NCI-H2107 treated with DMSO at 0.1 percent for 48 hours (cell line): Measurements from ENCODE around the gene PSG5.
"Not testable (repeated sequence)": the region's sequence is repeated elsewhere in the genome, so short reads cannot be mapped to it uniquely, and the experiment has no call there.

Source experiments
- DNase-seq: peaks from one replicate; lab custom pipeline; 2025; ENCODE audit not compliant: unreplicated experiment; lab: John Stamatoyannopoulos, UW

The PSG5 gene

DNA sequence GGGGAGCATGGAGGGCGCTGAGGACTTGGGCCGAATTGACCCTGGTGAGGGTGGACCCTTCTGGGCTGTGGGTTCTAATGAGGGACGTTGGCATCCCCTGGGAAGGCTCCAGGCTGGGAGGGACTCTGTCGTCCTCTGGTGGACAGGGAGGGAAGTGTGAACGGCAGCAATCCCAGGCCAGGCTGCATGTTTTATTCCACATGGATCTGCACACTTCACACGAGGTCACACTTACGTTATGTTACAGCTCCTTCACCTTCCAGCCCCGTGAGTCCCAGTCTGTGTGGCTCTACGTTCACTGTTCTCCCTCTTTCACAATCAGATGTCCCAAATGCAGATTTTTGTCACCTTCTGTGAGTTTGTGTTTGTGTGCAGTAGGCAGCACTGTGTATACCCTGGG lies 1.8 kb upstream of the PSG5 start:
- DNase-seq = not testable (repeated sequence)

DNA sequence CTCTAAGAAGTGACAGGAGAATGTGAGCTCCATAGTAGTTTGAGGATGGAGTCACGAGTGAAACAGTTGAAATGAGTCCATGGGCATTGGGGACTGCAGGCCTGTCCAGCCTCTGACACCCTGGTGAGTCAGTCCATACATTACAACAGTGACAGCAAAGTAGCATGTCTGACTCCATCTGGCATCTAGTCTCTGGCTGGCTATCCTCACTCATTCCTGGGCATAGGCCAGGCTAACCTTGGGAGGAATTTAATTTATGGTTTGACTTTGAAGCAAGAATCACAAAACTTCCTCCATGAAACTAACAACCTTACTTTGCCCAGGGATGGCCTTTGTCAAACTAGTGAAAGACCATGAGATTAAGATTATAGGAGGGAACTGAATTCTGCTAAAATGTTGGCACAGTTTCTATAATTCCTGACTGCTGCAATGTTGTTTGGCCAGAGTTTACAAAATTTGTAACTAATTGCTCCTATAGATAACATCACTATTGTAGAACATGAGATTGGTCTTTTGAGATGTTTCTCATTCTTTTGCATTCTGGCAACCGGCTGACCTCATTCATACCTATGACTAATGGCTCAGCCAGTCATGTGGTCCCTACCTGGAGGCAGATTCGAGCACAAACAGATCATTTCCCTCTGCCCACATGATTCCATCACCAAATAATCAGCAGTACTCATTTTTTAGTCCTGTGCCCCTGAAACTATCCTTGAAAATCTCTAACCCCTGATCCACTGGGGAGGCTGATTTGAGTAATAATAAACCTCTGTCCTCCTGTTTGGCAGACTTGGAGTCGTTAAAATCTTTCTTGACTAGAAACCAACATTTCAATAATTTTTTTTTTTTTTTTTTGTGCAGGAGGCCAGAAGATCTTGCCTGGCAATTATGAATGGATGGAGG lies 4.2 kb downstream of the PSG5 start:
- not testable (repeated sequence) for DNase-seq

DNA sequence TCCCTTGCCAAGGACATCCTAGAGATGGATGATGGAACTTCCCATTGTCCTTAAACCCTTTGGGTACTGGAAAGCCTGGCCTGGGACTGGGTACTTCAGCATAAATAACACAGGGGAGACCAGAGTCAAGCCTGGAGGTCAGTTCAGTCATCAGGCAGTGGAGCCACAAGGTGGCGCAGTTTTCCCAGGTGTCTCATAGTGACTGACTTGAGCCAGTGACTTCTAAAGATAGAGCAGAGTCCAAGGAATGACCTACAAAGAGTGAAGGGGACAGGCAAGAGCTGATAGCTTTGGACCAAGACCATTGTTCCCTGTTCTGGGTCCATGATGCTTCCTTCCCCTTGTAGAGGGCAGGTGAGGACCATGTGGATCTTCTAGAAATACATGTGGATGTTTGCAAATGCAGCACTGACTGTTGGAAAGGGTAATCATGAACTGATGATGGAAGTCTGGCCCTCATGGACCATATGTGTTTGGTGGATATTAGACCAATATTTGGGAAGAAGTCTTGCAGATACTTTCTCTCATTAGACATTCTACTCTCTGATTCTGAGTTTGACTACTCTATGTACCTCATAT lies 6.7 kb downstream of the PSG5 start:
- not testable (repeated sequence) for DNase-seq

DNA sequence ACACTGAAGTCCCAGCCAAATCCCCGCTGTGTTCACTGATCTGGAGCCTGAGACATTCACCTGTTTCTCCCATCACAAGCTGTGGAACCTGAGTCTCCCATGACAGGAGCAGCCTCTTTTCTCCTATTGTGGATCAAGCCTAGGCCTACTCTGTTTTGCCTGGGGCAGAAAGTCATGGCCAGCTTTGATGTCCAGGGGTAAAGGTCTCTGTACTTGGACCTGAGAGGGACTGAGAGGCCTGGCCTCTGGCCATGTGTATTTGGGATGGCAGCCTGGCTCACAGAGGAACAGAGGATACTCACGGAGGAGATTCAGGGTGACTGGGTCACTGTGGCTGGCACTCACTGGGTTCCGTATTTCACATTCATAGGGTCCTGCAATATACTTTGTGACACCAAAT lies 7.8 kb downstream of the PSG5 start:
- DNase-seq = not testable (repeated sequence)

DNA sequence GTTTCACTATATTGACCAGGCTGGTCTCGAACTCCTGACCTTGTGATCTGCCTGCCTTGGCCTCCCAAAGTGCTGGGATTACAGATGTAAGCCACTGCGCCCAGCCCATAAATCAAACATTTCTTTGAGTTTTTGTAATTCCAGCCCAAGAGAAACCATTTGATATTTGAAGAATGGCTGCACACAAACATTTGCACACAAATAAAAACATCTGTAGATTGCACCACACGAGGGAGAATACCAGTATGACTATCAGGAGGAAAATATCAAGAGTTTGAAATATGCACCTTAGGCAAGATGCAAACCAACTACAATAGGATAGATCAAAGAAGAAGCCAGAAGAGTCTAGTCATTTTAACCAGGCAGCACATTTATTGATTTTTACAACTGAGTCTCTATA lies 20.4 kb downstream of the PSG5 start:
- DNase-seq = not testable (repeated sequence)

DNA sequence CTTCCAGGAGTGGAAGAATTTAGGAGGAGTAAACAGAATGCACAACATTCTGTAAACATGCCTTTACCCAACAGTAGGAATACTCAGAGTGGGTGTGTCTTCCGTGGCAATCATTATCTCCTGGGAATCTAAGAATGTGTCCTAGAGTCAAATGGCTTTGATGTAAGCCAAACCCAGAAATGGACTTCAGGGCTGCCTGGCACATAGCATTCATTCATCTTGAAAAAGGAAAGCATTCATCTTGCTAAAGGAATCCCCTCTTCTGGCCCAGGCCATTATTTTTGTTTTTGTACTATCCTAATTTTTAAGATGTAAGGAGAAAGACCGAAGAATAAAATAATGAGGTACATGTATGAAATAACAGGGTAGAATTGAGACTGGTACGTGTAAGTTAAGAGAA lies 23.2 kb downstream of the PSG5 start:
- not testable (repeated sequence) for DNase-seq

DNA sequence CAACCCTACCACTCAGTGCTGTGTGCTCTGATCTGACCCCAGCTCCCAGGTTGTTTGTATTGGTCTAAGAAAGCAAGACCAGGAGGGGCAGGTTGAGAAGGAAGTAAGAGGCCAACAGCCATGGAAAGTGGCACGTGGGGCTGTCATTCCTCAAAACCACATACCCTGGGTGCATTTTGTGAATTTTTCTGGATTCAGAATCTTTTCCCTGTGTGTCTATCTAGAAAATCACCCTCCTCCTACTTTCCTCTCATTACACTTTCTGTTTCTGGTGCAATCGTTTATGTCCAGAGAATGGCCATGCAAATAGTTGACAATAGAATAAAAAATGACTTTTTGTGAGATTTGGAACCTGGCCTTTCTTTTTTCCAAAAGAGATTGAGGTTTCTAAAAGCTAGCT lies 24.1 kb downstream of the PSG5 start:
- not testable (repeated sequence) for DNase-seq

DNA sequence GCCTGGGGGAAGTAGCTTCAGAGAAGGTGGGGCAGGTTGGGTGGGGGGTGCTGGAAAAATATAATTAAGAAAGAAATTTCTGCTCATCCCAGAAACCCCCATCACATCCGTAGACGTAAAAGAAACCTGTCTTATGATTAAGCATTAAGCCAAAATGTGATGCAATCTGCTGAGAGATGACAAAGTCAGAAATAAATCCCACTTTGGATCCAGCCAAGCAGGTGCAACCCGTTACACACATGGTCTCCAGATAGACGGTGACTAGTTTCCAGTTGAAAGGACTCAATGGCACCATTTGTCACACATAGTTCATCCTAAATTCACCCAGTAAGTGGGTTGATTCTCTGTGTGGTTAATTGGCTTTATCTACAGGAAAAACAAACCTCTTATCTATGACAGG lies 34.1 kb downstream of the PSG5 start:
- no peak for DNase-seq

DNA sequence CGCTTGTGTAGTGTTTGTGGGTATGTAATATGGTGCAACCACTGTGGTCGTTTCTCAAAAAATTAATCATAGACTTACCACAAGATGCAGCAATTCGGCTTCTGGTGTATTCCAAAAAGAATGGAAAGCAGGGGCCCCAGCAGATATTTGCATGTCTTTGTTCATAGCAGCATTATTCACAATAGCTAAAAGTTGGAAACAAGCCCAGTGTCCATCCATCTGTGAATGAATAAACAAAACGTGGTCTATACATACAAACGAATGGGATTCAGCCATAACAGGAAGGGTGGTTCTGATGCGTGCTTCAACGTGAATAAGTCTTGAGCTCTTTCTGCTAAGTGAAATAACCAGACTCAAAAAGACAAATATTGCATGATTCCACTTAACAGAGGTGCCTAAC lies 36.5 kb downstream of the PSG5 start:
- not testable (repeated sequence) for DNase-seq

DNA sequence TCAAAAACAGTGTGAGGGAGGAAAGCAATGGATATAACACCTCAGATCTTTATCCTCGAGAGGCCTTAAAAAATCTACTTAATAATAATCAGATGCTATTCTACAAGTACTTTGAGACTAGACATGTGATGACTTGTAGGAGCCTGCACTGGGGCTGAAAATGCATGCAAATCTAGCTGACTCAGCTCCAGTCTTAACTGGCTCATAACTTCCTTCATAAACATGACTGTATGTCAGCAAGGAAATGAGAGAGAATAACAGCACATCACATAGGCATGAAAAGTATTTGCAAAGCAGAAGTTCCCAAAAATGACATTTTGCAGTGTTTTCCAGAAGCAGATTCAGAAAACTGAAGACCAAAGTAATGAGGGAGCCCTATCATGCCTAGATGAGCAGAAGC lies 38.1 kb downstream of the PSG5 start:
- DNase-seq = no peak

DNA sequence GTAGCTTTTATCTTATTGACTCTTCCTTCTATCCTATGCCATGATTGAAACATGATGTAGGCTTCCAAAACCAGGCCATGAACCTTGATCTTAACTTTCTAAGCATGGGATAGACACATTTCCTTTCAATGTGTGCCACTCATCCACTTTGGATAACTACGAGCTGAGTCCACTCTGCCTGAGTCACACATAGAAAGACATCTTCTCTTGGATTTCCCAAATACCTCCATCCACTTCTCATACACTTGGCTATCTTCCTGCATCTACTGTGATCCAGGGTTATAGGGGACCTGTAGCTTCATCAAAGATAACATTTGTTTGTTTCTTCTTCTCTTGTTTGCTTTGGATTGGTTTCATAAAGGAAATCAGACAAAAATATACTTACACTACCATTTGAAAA lies 44.6 kb downstream of the PSG5 start:
- not testable (repeated sequence) for DNase-seq

DNA sequence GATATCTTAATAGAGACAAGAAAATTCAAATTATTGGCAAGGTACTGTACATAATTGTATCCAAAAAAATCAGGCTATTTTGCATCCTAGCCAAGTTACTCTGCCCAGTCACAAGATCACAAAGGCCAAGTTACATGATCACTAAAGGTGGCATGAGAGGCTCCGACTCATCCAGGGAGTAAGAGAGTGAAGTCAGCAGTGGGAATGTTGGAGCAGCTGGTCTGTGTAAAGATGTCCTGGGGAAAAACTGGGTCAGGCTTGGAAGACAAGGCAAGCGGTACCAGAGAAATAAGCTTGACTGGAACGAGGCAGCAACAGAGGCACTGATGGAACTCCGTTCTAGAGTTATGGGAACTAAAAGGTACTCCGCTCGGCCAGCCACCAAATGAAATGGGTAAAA lies 53.6 kb downstream of the PSG5 start:
- DNase-seq = no peak

DNA sequence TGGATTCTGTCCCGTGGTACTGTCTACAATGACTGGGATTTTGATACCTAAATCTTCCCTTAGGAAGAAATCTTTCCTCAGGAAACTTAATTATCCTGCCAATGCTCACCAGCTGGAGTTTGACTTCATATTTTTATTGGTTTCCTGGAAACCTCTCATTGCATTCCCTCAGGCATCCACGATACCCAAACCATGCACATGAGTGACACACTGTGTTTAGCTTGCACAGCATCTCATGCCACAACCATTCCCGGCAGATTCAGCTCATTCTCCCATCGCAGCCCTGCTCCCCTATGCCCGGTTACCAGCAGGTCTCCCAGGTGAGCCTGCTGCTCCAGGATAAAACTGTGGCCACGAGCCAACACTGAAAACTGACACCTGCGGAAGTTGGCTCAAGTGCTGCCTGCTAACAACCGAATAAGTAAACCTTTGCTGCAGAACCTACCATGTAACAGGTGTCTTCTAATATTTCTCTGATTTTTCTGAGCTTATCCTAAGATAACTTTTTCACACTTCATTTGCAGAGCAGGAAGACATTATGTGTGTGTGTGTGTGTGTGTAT lies 55.0 kb downstream of the PSG5 start:
- DNase-seq = not testable (repeated sequence)

DNA sequence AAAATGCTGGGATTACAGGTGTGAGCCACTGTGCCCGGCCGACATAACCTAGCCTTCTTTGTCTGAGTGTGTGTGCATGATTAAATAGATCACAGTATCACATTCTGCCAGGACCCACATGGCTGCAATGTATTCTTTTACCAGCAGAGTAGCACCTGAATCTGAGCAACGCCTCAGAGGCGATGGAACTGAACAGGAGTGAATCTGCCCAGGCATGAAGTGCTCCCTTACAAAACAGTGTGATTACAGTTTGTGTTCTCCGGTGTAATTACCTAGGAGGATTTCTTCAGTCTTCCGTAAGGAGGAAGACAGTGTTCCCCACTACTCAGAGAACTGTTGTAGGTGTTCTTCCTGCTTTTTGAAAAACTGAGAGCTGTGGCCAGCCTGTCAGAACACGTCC lies 57.1 kb downstream of the PSG5 start:
- DNase-seq = not testable (repeated sequence)

DNA sequence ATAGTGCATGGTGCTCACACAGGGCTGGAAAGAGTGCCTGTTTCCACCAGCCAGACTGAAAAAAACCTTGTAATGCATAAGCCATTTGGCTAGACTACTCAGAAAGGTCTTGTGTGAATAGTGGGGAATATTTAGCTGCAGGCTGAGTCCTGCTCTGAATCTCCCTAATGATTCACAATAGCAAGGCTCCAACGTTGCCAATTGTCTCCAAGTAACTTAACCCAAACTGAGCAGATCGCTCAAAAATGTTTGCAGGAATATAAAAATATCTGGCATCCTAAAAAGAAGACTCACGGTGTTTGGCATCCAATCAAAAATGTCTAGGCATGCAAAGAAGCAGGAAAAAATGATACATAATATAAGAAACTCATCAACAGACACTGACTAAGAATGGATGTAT lies 59.0 kb downstream of the PSG5 start:
- not testable (repeated sequence) for DNase-seq

DNA sequence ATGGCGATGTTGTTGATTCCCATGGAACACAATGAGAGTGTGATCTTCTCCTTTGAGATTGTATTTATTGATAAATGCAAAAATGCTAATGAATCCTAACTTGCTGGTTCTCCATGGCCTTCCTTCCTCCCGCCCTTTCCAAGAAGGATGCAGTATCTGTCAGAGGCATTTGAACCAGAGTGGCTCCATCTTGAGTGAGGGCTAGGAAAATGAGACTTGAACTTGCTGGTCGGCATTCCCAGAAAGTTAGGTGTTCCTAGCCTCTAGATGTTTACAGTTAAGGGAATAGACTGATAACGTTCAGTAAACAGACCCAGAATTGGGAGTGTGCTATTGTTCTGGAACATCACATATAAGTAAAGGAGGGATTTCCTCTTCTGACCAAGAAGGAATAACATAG lies 59.6 kb downstream of the PSG5 start:
- DNase-seq = no peak

DNA sequence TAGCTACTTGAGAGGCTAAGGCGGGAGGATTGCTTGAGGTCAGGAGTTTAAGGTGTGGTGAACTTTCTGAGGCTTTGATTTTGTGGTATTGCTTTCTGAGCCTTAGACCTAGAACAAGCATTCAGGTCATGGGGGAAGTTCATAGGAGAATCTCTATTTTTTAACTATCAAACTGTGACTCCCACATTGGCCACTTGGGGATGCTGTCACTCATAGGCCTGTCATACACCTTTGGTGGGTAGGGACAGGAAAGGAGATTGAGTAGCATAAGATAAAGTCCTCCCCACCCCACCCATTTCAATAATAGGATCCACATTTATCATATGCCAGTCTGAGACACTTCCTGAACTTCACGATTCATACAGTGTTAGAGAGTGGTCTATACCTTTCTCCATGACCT lies 62.0 kb downstream of the PSG5 start:
- no peak for DNase-seq

DNA sequence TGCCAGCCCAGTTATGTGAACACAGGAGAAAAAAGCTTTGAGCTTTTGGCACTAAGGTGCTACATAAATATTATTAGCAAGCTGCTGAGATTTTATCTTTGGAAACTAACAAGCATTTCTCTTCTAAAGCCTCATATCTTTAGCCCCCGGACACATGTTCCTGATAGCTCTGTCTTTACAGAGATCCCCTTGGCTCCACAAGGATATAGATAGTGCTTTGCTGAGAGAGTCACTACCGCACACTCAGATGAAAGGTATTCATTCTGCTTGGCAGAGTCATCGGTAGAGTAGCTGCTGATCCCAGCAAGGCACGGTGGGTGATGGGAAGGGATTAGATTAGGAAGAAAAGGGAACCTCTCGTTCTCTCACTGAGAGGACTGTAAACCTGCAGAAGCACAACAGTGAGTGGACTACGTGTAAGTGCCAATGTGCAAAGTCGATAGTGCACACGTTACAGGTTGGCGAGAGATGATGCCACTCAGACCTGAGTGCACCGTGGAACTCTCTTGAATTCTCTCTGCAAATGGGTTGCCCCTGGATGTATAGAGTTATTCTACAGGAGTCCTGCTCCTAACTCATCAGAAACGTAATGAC lies 65.8 kb downstream of the PSG5 start:
- not testable (repeated sequence) for DNase-seq

DNA sequence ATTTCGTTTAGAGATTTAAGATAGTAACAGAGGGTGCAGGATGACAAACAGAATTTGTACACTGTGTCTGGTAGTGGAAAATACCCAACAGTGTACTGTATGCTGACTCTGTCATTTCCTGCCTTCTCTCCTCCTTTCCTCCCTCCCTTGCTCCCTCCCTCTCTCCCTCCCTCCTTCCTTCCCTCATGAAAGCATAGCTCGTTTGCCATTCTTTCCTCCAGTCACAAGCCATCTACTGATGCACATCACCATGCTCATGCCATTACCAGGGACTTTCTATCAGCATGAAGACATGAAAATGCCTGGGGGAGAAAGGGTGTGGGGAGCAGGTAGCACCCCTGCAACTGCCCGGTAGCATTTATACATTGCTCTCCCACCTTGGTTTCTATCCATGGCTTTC lies 66.8 kb downstream of the PSG5 start:
- not testable (repeated sequence) for DNase-seq
